Pancreas (tissue), 10 donors: ENCODE data around the gene MYO1E. TPM values are rescaled to one million over a fixed set of nuclear protein-coding genes. Genes with fewer than 3 reads are reported as not detected.

Source experiments
- ATAC-seq, 4 donors: fragments of 200-7000 bp; cut with Tn5 transposase; one replicate each; pipeline versions ENCODE4 v1.8.0 to v1.9.1; 2020; ENCODE audit warnings: mild to moderate bottlenecking in 4 of 4, moderate library complexity in 4 of 4
- DNase-seq, 6 donors: peaks; one replicate each; pipeline ENCODE4 v3.0.0-alpha.2; 2020
- FAIRE-seq: peaks from 2 replicates; lab custom pipeline; 2012; peaks lifted over from hg19 to GRCh38; lab: Jason Lieb, UNC
- H3K27ac ChIP-seq, 4 donors: fragments of 200-600 bp; sonication (generic); 1 replicate in 3 of 4; 2 replicates in 1 of 4; pipeline versions ENCODE4 v1.5.0 to v1.8.0; 2020
- H3K27me3 ChIP-seq, 4 donors: fragments of 200-600 bp; one replicate each; pipeline ENCODE4 v1.8.0; 2021
- H3K36me3 ChIP-seq, 3 donors: fragments of 200-600 bp; sonication (generic) in 1 of 3; one replicate each; pipeline versions ENCODE4 v1.5.0 to v1.8.0; 2020 to 2021
- H3K4me1 ChIP-seq, 3 donors: fragments of 200-600 bp; one replicate each; pipeline ENCODE4 v1.8.0; 2021
- H3K4me3 ChIP-seq, 4 donors: fragments of 200-600 bp; sonication (generic) in 2 of 4; one replicate each; pipeline versions ENCODE4 v1.5.0 to v1.8.0; 2020 to 2021
- H3K9me3 ChIP-seq, 4 donors: fragments of 200-600 bp; one replicate each; pipeline ENCODE4 v1.8.0; 2021
- WGBS, 2 donors: extraction: QIAGEN DNeasy Blood & Tissue Kit; methylation state at CpG; one replicate each; pipeline ENCODE4 v1.1.7; 2013; 5-methylcytosine and 5-hydroxymethylcytosine counted together
- intact Hi-C, 3 donors: fragments of 100-400 bp; cut with DNase I; formaldehyde crosslinking; loops; one replicate each; pipeline versions ENCODE4 v1.11.1 to v1.14.2; 2022
- polyA plus RNA-seq, 2 donors: library from polyadenylated mRNA; stranded (reverse); fragments of 200-250 nt; gene quantifications; one replicate each; pipeline ENCODE4 v1.2.3, GENCODE V29; 2013
- total RNA-seq, 6 donors: library from RNA; stranded (reverse); fragmentation: NEBNext Ultra II Directional in 4 of 6; extraction: Animal tissue kit (Norgen Biotek cat#: 25700) in 4 of 6; gene quantifications; one replicate each; pipeline versions ENCODE4 v1.2.1 to v1.2.4, GENCODE V29; 2021 to 2023
- TF ChIP-seq, protein P1 (sequence below), 4 donors: fragments of 200-600 bp; sonication (generic) in 3 of 4; IDR thresholded peaks; one replicate each; pipeline versions ENCODE4 v1.5.0 to v1.8.0; 2021; ENCODE audit warnings: antibody characterized with exemption in 4 of 4
- donor health status: healthy with polysubstance abuse.
- donor health status: DM: no; HTN: no; CAD: no; lungs with moderate emphysema.
- donor health status: DM: no; HTN: no; CAD: no.
- donor health status: control.
- donor health status: control.
- donor health status: Bipolar disorder and iron deficiency.
- donor health status: DM: yes; HTN: yes; CAD: no.
- donor health status: DM: no; HTN: no; CAD: no.
- donor health status: DM: no; HTN: no; CAD: no.
- donor health status: DM: yes; HTN: yes; CAD: no.

MYO1E gene
- total and polyA plus RNA-seq, 8 donors, result 7.8 to 81.1 (median 25.6) TPM

DNA sequence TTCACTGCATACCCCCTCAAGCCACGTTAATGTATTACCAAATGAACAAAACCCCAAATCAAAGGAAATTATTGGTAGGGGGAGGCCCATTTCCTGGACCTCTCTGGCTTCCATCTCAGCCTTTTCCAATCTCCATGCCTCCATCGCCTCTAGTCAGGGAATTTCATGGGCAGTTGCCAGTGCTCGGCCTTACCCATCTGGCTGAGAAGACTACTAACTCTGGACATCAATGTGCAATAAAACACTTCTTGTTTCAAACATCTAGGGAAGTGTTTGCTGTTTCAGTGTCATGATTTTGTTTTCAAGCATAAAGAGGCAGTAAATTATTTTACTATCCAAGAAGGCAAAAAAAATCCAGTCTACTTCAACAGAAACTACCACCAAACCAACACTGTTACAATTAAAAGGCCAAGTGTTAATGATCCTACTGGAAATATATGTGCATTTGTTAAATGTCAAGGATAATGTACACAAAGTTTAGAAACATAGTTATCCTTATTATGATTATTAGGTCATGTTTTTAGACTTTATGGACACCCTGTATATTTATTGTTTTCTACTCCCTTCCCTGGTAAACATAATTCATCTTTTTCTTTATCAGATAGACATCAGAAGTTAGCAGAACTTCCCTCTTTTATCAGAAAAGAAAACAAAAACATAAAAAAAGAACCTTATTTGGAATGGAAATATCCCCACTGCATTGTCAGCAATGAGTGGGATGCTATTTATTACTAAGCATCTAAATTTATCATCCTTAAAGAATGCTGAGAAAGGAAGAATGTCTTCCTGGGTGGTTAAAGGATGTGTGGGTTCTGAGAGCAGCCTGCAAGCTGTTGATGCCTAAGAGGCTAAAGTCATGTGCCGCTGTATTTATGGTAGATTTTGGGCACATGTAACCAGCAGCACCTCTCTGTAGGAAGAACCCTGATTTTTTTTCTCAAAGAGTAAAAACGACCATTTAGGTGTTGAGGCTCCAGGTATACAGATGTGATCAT lies 150.9 kb downstream of the MYO1E start:
- Histone ChIP-seq H3K4me1 (no peaks in the 10 kb centered on the region), H3K9me3 (no peaks in the 10 kb centered on the region), H3K27ac (no peak overlapping the region), H3K36me3 (no peaks in the 10 kb centered on the region), H3K27me3 (no peaks in the 10 kb centered on the region), H3K4me3 (no peak overlapping the region)
- DNase-seq (no peak), ATAC-seq (peak in 1 of 4 donors; percentile 66), FAIRE-seq (no peak)
- 82 to 87% methylated on average over 5 of the region's 5 CpGs for WGBS, 2 donors
- TF ChIP-seq, protein P1, sequence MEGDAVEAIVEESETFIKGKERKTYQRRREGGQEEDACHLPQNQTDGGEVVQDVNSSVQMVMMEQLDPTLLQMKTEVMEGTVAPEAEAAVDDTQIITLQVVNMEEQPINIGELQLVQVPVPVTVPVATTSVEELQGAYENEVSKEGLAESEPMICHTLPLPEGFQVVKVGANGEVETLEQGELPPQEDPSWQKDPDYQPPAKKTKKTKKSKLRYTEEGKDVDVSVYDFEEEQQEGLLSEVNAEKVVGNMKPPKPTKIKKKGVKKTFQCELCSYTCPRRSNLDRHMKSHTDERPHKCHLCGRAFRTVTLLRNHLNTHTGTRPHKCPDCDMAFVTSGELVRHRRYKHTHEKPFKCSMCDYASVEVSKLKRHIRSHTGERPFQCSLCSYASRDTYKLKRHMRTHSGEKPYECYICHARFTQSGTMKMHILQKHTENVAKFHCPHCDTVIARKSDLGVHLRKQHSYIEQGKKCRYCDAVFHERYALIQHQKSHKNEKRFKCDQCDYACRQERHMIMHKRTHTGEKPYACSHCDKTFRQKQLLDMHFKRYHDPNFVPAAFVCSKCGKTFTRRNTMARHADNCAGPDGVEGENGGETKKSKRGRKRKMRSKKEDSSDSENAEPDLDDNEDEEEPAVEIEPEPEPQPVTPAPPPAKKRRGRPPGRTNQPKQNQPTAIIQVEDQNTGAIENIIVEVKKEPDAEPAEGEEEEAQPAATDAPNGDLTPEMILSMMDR (IDR thresholded peaks at IDR 0.05), result no peak
- intact Hi-C loops, result no loop called here

DNA sequence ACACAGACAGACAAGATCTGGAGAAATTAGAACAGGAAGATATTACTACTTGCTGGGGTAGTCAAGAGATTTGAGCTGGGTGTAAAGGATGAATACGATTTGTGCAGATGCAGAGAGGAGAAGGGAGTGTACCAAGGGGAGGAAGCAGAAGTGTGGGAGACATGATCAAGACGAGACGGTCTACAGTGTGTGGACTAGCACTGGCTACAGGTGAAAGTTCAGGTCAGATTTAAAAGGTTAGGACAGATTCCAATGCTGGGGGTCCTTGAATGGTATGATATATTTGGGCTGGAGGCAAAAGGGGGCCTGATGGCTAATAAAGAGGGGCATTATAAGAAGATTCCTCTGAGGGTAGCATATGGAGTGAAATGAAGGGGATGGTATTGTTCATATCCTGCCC lies 154.0 kb downstream of the MYO1E start:
- no peak overlapping the region for H3K27ac ChIP-seq
- ATAC-seq, result no peak
- H3K36me3 ChIP-seq, result no peaks in the 10 kb centered on the region
- TF ChIP-seq, protein P1 (IDR thresholded peaks at IDR 0.05), result no peak
- no peaks in the 10 kb centered on the region for H3K4me1 ChIP-seq
- no peaks in the 10 kb centered on the region for H3K27me3 ChIP-seq
- 89 to 91% methylated on average over 3 of the region's 3 CpGs for WGBS, 2 donors
- DNase-seq, result no peak
- no peaks in the 10 kb centered on the region for H3K9me3 ChIP-seq
- FAIRE-seq, result no peak
- intact Hi-C loops, result no loop called here
- no peak overlapping the region for H3K4me3 ChIP-seq

DNA sequence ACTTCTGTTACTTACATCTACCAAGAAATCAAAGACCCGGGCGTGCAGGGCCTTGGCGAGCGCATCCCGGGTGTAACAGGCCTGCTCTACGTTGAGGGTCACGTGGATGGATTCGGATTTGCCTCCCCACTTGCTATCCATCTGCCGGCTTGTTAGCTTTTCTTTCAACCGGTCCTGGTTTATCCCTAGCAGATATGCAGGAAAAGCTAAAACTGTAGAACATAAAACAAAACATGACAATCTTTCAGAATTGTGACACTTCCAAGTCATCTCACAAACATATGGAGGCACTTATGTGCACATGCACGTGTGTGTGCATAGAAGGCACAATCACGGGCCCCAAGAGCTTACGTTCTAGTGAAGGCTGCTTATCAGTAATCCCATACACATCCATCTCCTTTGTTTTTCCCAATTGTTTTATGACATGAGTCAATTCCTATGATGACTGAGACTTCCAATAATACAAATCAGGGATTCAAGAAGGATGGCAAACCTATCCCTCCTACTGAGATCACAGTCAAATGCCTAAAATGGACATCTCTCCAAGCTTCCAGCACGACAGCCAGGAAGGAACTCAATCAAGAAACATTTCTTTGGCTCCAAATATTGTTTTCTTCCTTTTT lies 154.7 kb downstream of the MYO1E start:
- no peak for DNase-seq
- FAIRE-seq, result no peak
- Histone ChIP-seq H3K4me3 (no peak overlapping the region), H3K27me3 (no peaks in the 10 kb centered on the region), H3K4me1 (no peaks in the 10 kb centered on the region), H3K36me3 (no peaks in the 10 kb centered on the region), H3K27ac (no peak overlapping the region), H3K9me3 (no peaks in the 10 kb centered on the region)
- no peak for ATAC-seq
- 95 to 96% methylated on average over 14 of the region's 14 CpGs for WGBS, 2 donors
- intact Hi-C loops, result no loop called here
- TF ChIP-seq, protein P1 (IDR thresholded peaks at IDR 0.05), result no peak

DNA sequence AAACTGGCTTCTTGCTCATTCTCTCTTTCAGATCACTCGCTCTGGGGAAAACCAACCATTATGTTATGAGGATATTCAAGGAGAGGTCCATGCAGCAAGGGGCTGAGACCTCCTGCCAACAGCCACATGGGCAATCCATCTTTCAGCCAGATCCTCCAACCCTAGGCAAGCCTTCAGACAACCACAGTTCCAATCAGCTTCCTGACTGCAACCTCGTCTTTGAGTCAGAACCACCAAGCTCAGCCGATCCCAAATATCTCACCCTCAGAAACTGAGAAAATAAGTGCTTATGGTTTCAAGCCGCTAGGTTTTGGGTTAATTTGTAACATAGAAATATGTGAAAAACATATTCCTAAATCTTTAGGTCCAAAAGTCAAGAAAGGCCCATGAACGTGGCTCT lies 155.8 kb downstream of the MYO1E start:
- H3K27ac ChIP-seq, result no peak overlapping the region
- no peaks in the 10 kb centered on the region for H3K4me1 ChIP-seq
- no peak overlapping the region for H3K4me3 ChIP-seq
- ATAC-seq, result no peak
- no peaks in the 10 kb centered on the region for H3K9me3 ChIP-seq
- 85 to 91% methylated on average over 5 of the region's 5 CpGs for WGBS, 2 donors
- intact Hi-C loops, result no loop called here
- TF ChIP-seq, protein P1 (IDR thresholded peaks at IDR 0.05), result no peak
- no peaks in the 10 kb centered on the region for H3K36me3 ChIP-seq
- no peak for DNase-seq
- no peaks in the 10 kb centered on the region for H3K27me3 ChIP-seq
- FAIRE-seq, result no peak
